K562 (cell line): Measurements from ENCODE around the gene PPARGC1A. TPM values are rescaled to one million over a fixed set of nuclear protein-coding genes. Genes with fewer than 3 reads are reported as not detected.

Experiments used
- ATAC-seq: fragments of 200-7000 bp; cut with Tn5 transposase; 3 replicates; pipeline ENCODE4 v1.9.1; 2020; ENCODE audit warnings: moderate library complexity
- BruUV-seq: library from RNA; stranded (reverse); fragments of 400-500 nt; replicated peaks from 2 replicates; lab custom pipeline; 2021; lab: Mats Ljungman, UMichigan
- CTCF ChIA-PET: fragments of 300-600 bp; formaldehyde crosslinking; extraction: SDS; loops from one replicate; lab custom pipeline; 2021; ENCODE audit warnings: low intra/inter-chr PET ratio; lab: Yijun Ruan, JAX
- POLR2A ChIA-PET: fragments of 300-600, 350-650 bp; sonication (Branson Sonifier 250); formaldehyde crosslinking; extraction: SDS; loops from one replicate; lab custom pipeline; 2021; ENCODE audit warnings: antibody characterized with exemption, inconsistent platforms; lab: Yijun Ruan, JAX
- DNase-seq, 4 experiments: peaks; one replicate each; pipeline versions ENCODE4 v3.0.0 to v3.0.0-alpha.2; 2011 to 2018; ENCODE audit warnings: low spot score in 3 of 4, mixed read lengths in 3 of 4; ENCODE audit errors: extremely low read depth in 1 of 4
- FAIRE-seq: peaks from 2 replicates; lab custom pipeline; 2011; peaks lifted over from hg19 to GRCh38; lab: Jason Lieb, UNC
- H2AFZ ChIP-seq: 2 replicates; pipeline ENCODE4 v1.6.0; 2011; ENCODE audit warnings: low read depth, low read length, control low read depth, inconsistent platforms
- H3K27ac ChIP-seq: fragments of 200-600 bp; 3 replicates; pipeline ENCODE4 v1.8.0; 2011; ENCODE audit warnings: low read depth, mild to moderate bottlenecking, control low read depth, inconsistent platforms, low read length, moderate library complexity, mixed read lengths; ENCODE audit errors: extremely low read depth
- H3K27me3 ChIP-seq, 2 experiments: fragments of 300-600 bp in 1 of 2; 2 replicates in 1 of 2; 3 replicates in 1 of 2; pipeline versions ENCODE4 v1.6.0 to v1.8.0; 2011; ENCODE audit warnings: inconsistent platforms in 2 of 2, low read length in 2 of 2, mild to moderate bottlenecking in 1 of 2, mixed read lengths in 1 of 2, moderate library complexity in 1 of 2; ENCODE audit not compliant: control insufficient read depth in 2 of 2, insufficient read depth in 2 of 2
- H3K36me3 ChIP-seq: fragments of 300-600 bp; 3 replicates; pipeline ENCODE4 v1.8.0; 2011; ENCODE audit warnings: mild to moderate bottlenecking, low read length, inconsistent platforms; ENCODE audit not compliant: control insufficient read depth, insufficient read depth
- H3K4me1 ChIP-seq, 2 experiments: fragments of 200-600 bp in 1 of 2; replicated peaks in 1 of 2; 2 replicates in 1 of 2; 3 replicates in 1 of 2; pipeline versions ENCODE4 v1.5.1 to v1.8.0; 2011; ENCODE audit warnings: inconsistent platforms in 2 of 2, low read length in 2 of 2, mild to moderate bottlenecking in 1 of 2, mixed read lengths in 1 of 2, moderate library complexity in 1 of 2; ENCODE audit not compliant: control insufficient read depth in 2 of 2, insufficient read depth in 2 of 2
- H3K4me2 ChIP-seq: 2 replicates; pipeline ENCODE4 v1.6.1; 2011; ENCODE audit warnings: low read length, control low read depth, inconsistent platforms, mixed read lengths; ENCODE audit not compliant: insufficient read depth
- H3K4me3 ChIP-seq: fragments of 200-600 bp; sonication (generic), shearing (Covaris generic); 2 replicates; pipeline ENCODE4 v1.5.1; 2016; ENCODE audit warnings: control low read depth, inconsistent platforms
- H3K79me2 ChIP-seq: fragments of 200-600 bp; 3 replicates; pipeline ENCODE4 v1.8.0; 2011; ENCODE audit warnings: low read length, inconsistent platforms; ENCODE audit not compliant: control insufficient read depth, insufficient read depth
- H3K9ac ChIP-seq, 2 experiments: 2 replicates each; pipeline versions ENCODE4 v1.6.0 to v1.6.1; 2011; ENCODE audit warnings: low read depth in 2 of 2, low read length in 2 of 2, control low read depth in 1 of 2, inconsistent platforms in 1 of 2, mild to moderate bottlenecking in 1 of 2, mixed read lengths in 1 of 2; ENCODE audit not compliant: insufficient read depth in 1 of 2
- H3K9me1 ChIP-seq: one replicate; pipeline ENCODE4 v1.6.0; 2011; ENCODE audit warnings: inconsistent platforms, mild to moderate bottlenecking, low read length, moderate library complexity; ENCODE audit not compliant: control insufficient read depth, insufficient read depth
- H3K9me3 ChIP-seq: replicated peaks from 2 replicates; pipeline ENCODE4 v1.5.1; 2011; ENCODE audit warnings: low read depth, low read length, inconsistent platforms; ENCODE audit not compliant: control insufficient read depth, insufficient read depth
- H4K20me1 ChIP-seq: replicated peaks from 2 replicates; pipeline ENCODE4 v1.6.1; 2011; ENCODE audit warnings: low read length, inconsistent platforms, mixed read lengths; ENCODE audit not compliant: control insufficient read depth, insufficient read depth
- ATF7 ChIP-seq: fragments of 450-650 bp; IDR thresholded peaks from 2 replicates; pipeline ENCODE4 v1.7.1; 2014; ENCODE audit warnings: mild to moderate bottlenecking, moderate library complexity
- CHCHD3 ChIP-seq: fragments of 250-450 bp; sonication (Bioruptor Pico); IDR thresholded peaks from 2 replicates; pipeline ENCODE4 v2.1.2; 2022; ENCODE audit warnings: mild to moderate bottlenecking
- JUNB ChIP-seq: fragments of 450-650 bp; formaldehyde crosslinking; conservative IDR thresholded peaks from 2 replicates; pipeline ENCODE4 v1.4.0; 2020; ENCODE audit warnings: mild to moderate bottlenecking
- SREBF2 ChIP-seq: sonication (generic); formaldehyde crosslinking; IDR thresholded peaks from 2 replicates; pipeline ENCODE4 v1.4.0; 2020; ENCODE audit warnings: mild to moderate bottlenecking, missing genetic modification reagents
- ZNF24 ChIP-seq: fragments of 450-650 bp; IDR thresholded peaks from 2 replicates; pipeline ENCODE4 v1.6.1; 2016
- WGBS: fragments of 100-300 bp; shearing (Covaris generic); methylation state at CpG from one replicate; pipeline ENCODE4 v1.1.6; 2016; ENCODE audit warnings: low coverage, mixed read lengths; ENCODE audit not compliant: insufficient coverage; ENCODE audit errors: missing lambda C conversion rate; 5-methylcytosine and 5-hydroxymethylcytosine counted together
- in situ Hi-C: fragments of 300-500 bp; cut with MboI; formaldehyde crosslinking; loops from 4 replicates; pipeline ENCODE4 v1.15.0; 2018; ENCODE audit warnings: inconsistent platforms, mixed read lengths
- intact Hi-C: fragments of 100-400 bp; cut with micrococcal nuclease; formaldehyde crosslinking; loops from 2 replicates; pipeline ENCODE4 v1.14.2; 2022
- polyA plus RNA-seq, 8 experiments: library from polyadenylated mRNA; depleted of rRNA in 4 of 8; stranded (reverse) in 5 of 8; unstranded in 3 of 8; fragments of >200 nt; fragmentation: Nextera tagmentation in 2 of 8; fragmentation: Illumina TruSeq in 1 of 8; extraction: Ambion mirVana in 2 of 8; extraction: Trizol in 1 of 8; gene quantifications; 2 replicates each; pipeline versions ENCODE4 v1.2.1 to v1.2.3, GENCODE V29; 2011 to 2014; ENCODE audit warnings: inconsistent platforms in 1 of 8, missing spikeins in 1 of 8
- total RNA-seq, 7 experiments: library from RNA; depleted of rRNA in 6 of 7; stranded (reverse); fragments of >200 nt in 6 of 7; fragmentation: Illumina TruSeq in 2 of 7; extraction: Trizol in 2 of 7; gene quantifications; 2 replicates each; pipeline versions ENCODE4 v1.2.1 to v1.2.3, GENCODE V29; 2011 to 2021; ENCODE audit warnings: low replicate concordance in 1 of 7

PPARGC1A gene
- total and polyA plus RNA-seq, 9 of the 15 experiments (the other 6 are each of a cell fraction or from before 2014, with no cell fraction given), result 0.02 TPM; not detected in 8

GRCh38 chr4:23903859-23904438 lies 14.1 kb upstream of the PPARGC1A start:
- no peaks in the 10 kb centered on the region for H3K36me3 ChIP-seq
- no peak for DNase-seq
- H3K27ac ChIP-seq, result no peak overlapping the region
- no peak overlapping the region for H2AFZ ChIP-seq
- POLR2A ChIA-PET, result no interaction called here
- no peaks in the 10 kb centered on the region for H3K9me3 ChIP-seq
- H3K9me1 ChIP-seq, result no peaks in the 10 kb centered on the region
- no peak for ATAC-seq
- H3K4me3 ChIP-seq, result no peak overlapping the region
- CTCF ChIA-PET, result no interaction called here
- H3K79me2 ChIP-seq, result no peaks in the 10 kb centered on the region
- no peak for FAIRE-seq
- no peak for TF ChIP-seq ZNF24
- TF ChIP-seq, all 486 proteins: peak for 0
- H3K4me2 ChIP-seq, result no peak overlapping the region
- no peak overlapping the region for H3K9ac ChIP-seq
- H4K20me1 ChIP-seq, result no peaks in the 10 kb centered on the region
- no peaks in the 10 kb centered on the region for H3K4me1 ChIP-seq
- no peaks in the 10 kb centered on the region for H3K27me3 ChIP-seq
- in situ Hi-C loops, result no loop called here
- intact Hi-C loops, result no loop called here
- 0% methylated on average over 7 of the region's 7 CpGs for WGBS
- no TSS peak for BruUV-seq

DNA sequence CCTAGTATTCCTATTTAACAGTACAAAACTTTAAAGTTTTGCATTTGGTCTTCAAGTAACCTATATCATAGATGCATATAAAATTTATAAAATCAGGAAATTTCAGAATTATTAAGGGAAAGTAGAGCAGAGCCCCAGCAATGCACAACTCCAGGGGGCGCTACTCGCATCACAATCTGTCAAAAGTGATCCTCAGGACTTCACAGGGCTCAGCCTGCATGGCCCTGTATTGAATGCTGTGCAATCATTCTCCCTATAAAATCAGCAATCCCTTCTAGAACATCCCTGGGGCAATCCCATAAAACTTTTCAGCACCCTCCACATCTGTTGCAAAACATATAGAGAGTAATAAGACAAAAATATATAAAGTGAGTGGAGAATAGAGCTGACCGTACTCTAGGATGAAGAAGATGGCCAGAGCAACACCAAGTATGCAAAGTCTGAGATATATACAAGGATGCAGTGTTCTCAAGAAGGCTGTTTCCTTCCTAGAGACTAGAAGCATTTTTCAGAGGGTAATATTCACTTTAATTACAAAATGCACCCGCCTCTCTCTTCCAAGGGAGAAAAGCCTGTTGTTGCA lies 12.5 kb upstream of the PPARGC1A start:
- Histone ChIP-seq H3K79me2 (no peaks in the 10 kb centered on the region), H3K9me3 (no peaks in the 10 kb centered on the region), H3K4me2 (no peak overlapping the region), H3K4me1 (no peaks in the 10 kb centered on the region), H4K20me1 (no peaks in the 10 kb centered on the region), H3K36me3 (no peaks in the 10 kb centered on the region), H2AFZ (no peak overlapping the region), H3K9me1 (no peaks in the 10 kb centered on the region), H3K27ac (no peak overlapping the region), H3K4me3 (no peak overlapping the region), H3K9ac (no peak overlapping the region), H3K27me3 (no peaks in the 10 kb centered on the region)
- FAIRE-seq, result no peak
- BruUV-seq, result no TSS peak
- DNase-seq, result no peak
- ChIA-PET POLR2A (no interaction called here), CTCF (no interaction called here)
- whole genome bisulfite sequencing, result 2% methylated on average over 4 of the region's 4 CpGs
- intact Hi-C loops, result no loop called here
- no peak for TF ChIP-seq ATF7
- no peak for TF ChIP-seq CHCHD3 (CRISPR knock-in tag)
- no peak for TF ChIP-seq SREBF2 (CRISPR knock-in tag)
- TF ChIP-seq JUNB (CRISPR knock-in tag), result no peak
- in situ Hi-C loops, result no loop called here
- ATAC-seq, result no peak
